ENCODE measurements around the gene COL21A1. TPM values are rescaled to one million over a fixed set of nuclear protein-coding genes. Genes with fewer than 3 reads are reported as not detected.

COL21A1 gene
- total RNA-seq, 3 donors from 2014 or later = not detected

GRCh38 chr6:56048601-56049000 is 198.8 kb downstream of the COL21A1 start:
- no peak overlapping the region for H3K4me3 Mint-ChIP-seq
- ATAC-seq (no peak), DNase-seq (no peak)
- H3K27me3 Mint-ChIP-seq (ENCODE audit: low read depth) = no peaks in the 10 kb centered on the region
- no peaks in the 10 kb centered on the region for H3K36me3 Mint-ChIP-seq (ENCODE audit: insufficient read depth)
- H3K4me1 Mint-ChIP-seq (ENCODE audit: low read depth) = no peaks in the 10 kb centered on the region
- H3K9me3 Mint-ChIP-seq = no peaks in the 10 kb centered on the region

DNA sequence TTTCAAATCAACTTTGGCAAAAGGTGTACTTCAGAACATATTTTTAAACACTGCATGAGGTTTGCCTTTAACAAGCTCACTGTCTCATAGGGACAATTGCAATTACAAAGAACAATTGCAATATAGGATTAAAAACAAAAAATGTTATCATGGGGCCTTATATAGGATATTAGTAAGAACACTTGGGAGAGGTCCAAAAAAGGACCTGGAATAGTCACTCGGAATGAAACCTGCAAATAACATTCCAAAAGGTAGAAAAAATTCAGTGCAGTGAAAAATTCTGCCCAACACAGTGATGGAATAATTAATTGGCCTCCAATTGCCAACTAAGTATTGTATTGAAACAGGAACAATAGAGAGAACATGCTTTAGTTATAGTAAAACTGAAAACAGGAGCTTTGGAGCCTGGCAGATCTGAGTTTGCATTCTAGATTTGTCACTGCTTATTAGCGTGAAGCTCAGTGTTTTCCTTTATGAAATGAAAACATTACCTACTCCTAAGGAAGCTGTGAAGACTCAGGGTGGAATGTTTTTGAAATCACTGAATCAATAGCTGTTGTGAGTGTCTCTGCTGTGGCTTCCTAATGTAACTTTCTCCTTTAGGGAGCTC is 199.3 kb downstream of the COL21A1 start:
- H3K27me3 Mint-ChIP-seq (ENCODE audit: low read depth) = no peaks in the 10 kb centered on the region
- H3K9me3 Mint-ChIP-seq = no peaks in the 10 kb centered on the region
- H3K36me3 Mint-ChIP-seq (ENCODE audit: insufficient read depth) = no peaks in the 10 kb centered on the region
- DNase-seq (no peak), ATAC-seq (no peak)
- no peaks in the 10 kb centered on the region for H3K4me1 Mint-ChIP-seq (ENCODE audit: low read depth)
- H3K4me3 Mint-ChIP-seq = no peak overlapping the region

DNA sequence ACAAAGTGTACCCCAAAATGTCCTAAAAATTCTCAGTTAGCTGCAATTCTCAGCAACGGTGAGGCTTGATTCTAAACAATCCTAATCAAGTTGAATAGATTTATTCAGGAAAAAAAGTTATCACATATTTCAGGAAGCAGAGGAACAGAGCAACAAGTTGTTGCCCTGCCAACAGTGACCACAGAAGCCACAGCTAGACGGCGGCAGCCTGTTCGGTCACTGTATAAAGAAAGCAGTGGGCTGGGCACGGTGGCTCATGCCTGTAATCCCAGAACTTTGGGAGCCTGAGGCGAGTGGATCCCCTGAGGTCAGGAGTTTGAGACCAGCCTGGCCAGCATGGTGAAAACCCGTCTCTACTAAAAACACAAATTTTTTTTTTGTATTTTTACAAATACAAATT is 200.8 kb downstream of the COL21A1 start:
- Mint-ChIP-seq H3K27me3 (ENCODE audit: low read depth) (no peaks in the 10 kb centered on the region), H3K4me3 (no peak overlapping the region), H3K36me3 (ENCODE audit: insufficient read depth) (no peaks in the 10 kb centered on the region), H3K4me1 (ENCODE audit: low read depth) (no peaks in the 10 kb centered on the region), H3K9me3 (peaks cover under 1% of the 10 kb centered on the region)
- DNase-seq (no peak), ATAC-seq (no peak)

GRCh38 chr6:56043761-56044160 is 203.6 kb downstream of the COL21A1 start:
- DNase-seq (no peak), ATAC-seq (no peak)
- Mint-ChIP-seq H3K9me3 (peaks cover 3% of the 10 kb centered on the region), H3K27me3 (ENCODE audit: low read depth) (no peaks in the 10 kb centered on the region), H3K4me3 (no peak overlapping the region), H3K4me1 (ENCODE audit: low read depth) (no peaks in the 10 kb centered on the region), H3K36me3 (ENCODE audit: insufficient read depth) (no peaks in the 10 kb centered on the region)

- no peaks in the 10 kb centered on the region for H3K36me3 Mint-ChIP-seq (ENCODE audit: insufficient read depth)
- H3K9me3 Mint-ChIP-seq = peaks cover 3% of the 10 kb centered on the region
- no peaks in the 10 kb centered on the region for H3K4me1 Mint-ChIP-seq (ENCODE audit: low read depth)
- H3K4me3 Mint-ChIP-seq = no peak overlapping the region
- no peaks in the 10 kb centered on the region for H3K27me3 Mint-ChIP-seq (ENCODE audit: low read depth)
- ATAC-seq = no peak
- DNase-seq = no peak
Measured at GRCh38 chr6:56043076-56043475, 204.3 kb downstream of the COL21A1 start.

DNA sequence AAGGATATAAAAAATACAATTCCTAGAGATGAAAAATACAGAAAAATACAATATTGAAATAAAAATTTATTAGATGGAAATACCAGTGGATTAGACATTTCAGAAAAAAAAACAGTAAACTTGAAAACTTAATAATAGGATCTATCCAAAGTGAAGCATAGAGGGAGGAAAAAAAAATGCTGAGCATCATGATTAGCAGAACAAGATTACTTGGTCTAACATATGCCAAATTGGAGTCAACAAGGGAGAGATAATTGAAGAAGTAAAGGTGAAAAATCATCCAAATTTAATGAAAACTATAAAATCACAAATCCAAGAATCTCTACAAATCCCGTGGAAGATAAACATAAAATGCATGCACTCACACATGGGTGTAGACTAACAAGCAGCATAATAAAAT is 205.8 kb downstream of the COL21A1 start:
- H3K36me3 Mint-ChIP-seq (ENCODE audit: insufficient read depth) = no peaks in the 10 kb centered on the region
- no peak overlapping the region for H3K4me3 Mint-ChIP-seq
- no peaks in the 10 kb centered on the region for H3K4me1 Mint-ChIP-seq (ENCODE audit: low read depth)
- no peaks in the 10 kb centered on the region for H3K27me3 Mint-ChIP-seq (ENCODE audit: low read depth)
- no peak for ATAC-seq
- DNase-seq = no peak
- peaks cover 3% of the 10 kb centered on the region for H3K9me3 Mint-ChIP-seq

- Mint-ChIP-seq H3K4me1 (ENCODE audit: low read depth) (no peaks in the 10 kb centered on the region), H3K4me3 (no peak overlapping the region), H3K9me3 (peaks cover 6% of the 10 kb centered on the region), H3K36me3 (ENCODE audit: insufficient read depth) (no peaks in the 10 kb centered on the region), H3K27me3 (ENCODE audit: low read depth) (no peaks in the 10 kb centered on the region)
- ATAC-seq (no peak), DNase-seq (no peak)
Measured at GRCh38 chr6:56040889-56041301, 206.5 kb downstream of the COL21A1 start.

DNA sequence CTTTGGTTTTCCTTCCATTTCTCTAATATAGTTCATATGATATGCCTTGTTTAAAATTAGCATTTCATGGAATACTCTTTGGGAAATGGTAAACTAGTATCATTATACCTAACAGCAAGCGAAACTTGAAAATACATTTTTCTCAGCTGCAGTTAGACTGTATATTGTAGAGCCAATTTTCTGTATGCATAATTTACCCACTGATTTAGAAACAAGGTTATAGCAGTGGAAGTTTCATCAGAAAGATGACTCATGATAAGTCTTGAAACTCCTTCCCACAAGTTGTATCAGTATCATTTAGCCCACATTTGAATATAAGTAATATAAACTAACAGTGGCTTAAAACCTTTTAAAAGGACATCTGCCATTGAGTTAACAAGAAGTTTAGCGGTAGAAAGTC is 207.2 kb downstream of the COL21A1 start:
- Mint-ChIP-seq H3K36me3 (ENCODE audit: insufficient read depth) (no peaks in the 10 kb centered on the region), H3K4me1 (ENCODE audit: low read depth) (no peaks in the 10 kb centered on the region), H3K27me3 (ENCODE audit: low read depth) (no peaks in the 10 kb centered on the region), H3K9me3 (peaks cover 9% of the 10 kb centered on the region), H3K4me3 (no peak overlapping the region)
- DNase-seq (no peak), ATAC-seq (no peak)

GRCh38 chr6:56038764-56039163 is 208.6 kb downstream of the COL21A1 start:
- Mint-ChIP-seq H3K27me3 (ENCODE audit: low read depth) (no peaks in the 10 kb centered on the region), H3K36me3 (ENCODE audit: insufficient read depth) (no peaks in the 10 kb centered on the region), H3K9me3 (peaks cover 9% of the 10 kb centered on the region), H3K4me3 (no peak overlapping the region), H3K4me1 (ENCODE audit: low read depth) (no peaks in the 10 kb centered on the region)
- DNase-seq (no peak), ATAC-seq (no peak)

GRCh38 chr6:56037601-56038000 is 209.8 kb downstream of the COL21A1 start:
- H3K36me3 Mint-ChIP-seq (ENCODE audit: insufficient read depth) = no peaks in the 10 kb centered on the region
- H3K9me3 Mint-ChIP-seq = peaks cover 9% of the 10 kb centered on the region
- H3K4me1 Mint-ChIP-seq (ENCODE audit: low read depth) = no peaks in the 10 kb centered on the region
- H3K27me3 Mint-ChIP-seq (ENCODE audit: low read depth) = no peaks in the 10 kb centered on the region
- no peak overlapping the region for H3K4me3 Mint-ChIP-seq
- DNase-seq (no peak), ATAC-seq (no peak)

- H3K27me3 Mint-ChIP-seq (ENCODE audit: low read depth) = no peaks in the 10 kb centered on the region
- H3K9me3 Mint-ChIP-seq = peaks cover 9% of the 10 kb centered on the region
Measured at GRCh38 chr6:56036916-56037600, 210.3 kb downstream of the COL21A1 start.

GRCh38 chr6:56033401-56033800 is 214.0 kb downstream of the COL21A1 start:
- no peak for ATAC-seq
- Mint-ChIP-seq H3K9me3 (peaks cover 13% of the 10 kb centered on the region), H3K4me1 (ENCODE audit: low read depth) (no peaks in the 10 kb centered on the region), H3K36me3 (ENCODE audit: insufficient read depth) (no peaks in the 10 kb centered on the region), H3K4me3 (no peak overlapping the region), H3K27me3 (ENCODE audit: low read depth) (no peaks in the 10 kb centered on the region)
- no peak for DNase-seq

More at GRCh38 chr6:56036916-56037600, 210.3 kb downstream of the COL21A1 start:
- ATAC-seq (no peak), DNase-seq (no peak)
- Mint-ChIP-seq H3K36me3 (ENCODE audit: insufficient read depth) (no peaks in the 10 kb centered on the region), H3K4me1 (ENCODE audit: low read depth) (no peaks in the 10 kb centered on the region), H3K4me3 (no peak overlapping the region)

- ATAC-seq (no peak), DNase-seq (no peak)
- no peak overlapping the region for H3K4me3 Mint-ChIP-seq
- H3K36me3 Mint-ChIP-seq (ENCODE audit: insufficient read depth) = no peaks in the 10 kb centered on the region
- peaks cover 13% of the 10 kb centered on the region for H3K9me3 Mint-ChIP-seq
- H3K4me1 Mint-ChIP-seq (ENCODE audit: low read depth) = no peaks in the 10 kb centered on the region
- no peaks in the 10 kb centered on the region for H3K27me3 Mint-ChIP-seq (ENCODE audit: low read depth)
Measured at GRCh38 chr6:56032715-56033260, 214.6 kb downstream of the COL21A1 start.

DNA sequence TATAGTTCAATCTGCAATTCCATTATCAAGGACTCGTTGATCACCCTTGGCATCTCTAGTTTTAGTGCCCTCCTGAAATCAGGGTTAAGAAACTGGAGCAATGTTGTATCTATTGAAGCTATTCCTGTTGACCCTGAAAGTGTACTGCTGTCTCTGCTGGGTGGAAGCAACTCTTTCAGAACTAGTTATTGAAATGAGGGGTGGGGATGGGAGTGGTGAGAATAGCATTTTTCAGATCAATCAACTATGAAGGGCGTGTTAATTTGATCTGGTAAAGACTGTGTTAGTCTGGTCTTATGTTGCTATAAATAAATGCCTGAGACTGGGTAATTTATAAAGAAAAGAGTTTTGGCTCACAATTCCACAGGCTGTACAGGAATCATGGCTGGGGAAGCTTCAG is 219.5 kb downstream of the COL21A1 start:
- no peak for DNase-seq
- no peaks in the 10 kb centered on the region for H3K4me1 Mint-ChIP-seq (ENCODE audit: low read depth)
- H3K9me3 Mint-ChIP-seq = peaks cover 14% of the 10 kb centered on the region
- H3K36me3 Mint-ChIP-seq (ENCODE audit: insufficient read depth) = no peaks in the 10 kb centered on the region
- no peak for ATAC-seq
- H3K27me3 Mint-ChIP-seq (ENCODE audit: low read depth) = no peaks in the 10 kb centered on the region
- H3K4me3 Mint-ChIP-seq = no peak overlapping the region
